ENCODE results near the gene BICD2.

The BICD2 gene

DNA sequence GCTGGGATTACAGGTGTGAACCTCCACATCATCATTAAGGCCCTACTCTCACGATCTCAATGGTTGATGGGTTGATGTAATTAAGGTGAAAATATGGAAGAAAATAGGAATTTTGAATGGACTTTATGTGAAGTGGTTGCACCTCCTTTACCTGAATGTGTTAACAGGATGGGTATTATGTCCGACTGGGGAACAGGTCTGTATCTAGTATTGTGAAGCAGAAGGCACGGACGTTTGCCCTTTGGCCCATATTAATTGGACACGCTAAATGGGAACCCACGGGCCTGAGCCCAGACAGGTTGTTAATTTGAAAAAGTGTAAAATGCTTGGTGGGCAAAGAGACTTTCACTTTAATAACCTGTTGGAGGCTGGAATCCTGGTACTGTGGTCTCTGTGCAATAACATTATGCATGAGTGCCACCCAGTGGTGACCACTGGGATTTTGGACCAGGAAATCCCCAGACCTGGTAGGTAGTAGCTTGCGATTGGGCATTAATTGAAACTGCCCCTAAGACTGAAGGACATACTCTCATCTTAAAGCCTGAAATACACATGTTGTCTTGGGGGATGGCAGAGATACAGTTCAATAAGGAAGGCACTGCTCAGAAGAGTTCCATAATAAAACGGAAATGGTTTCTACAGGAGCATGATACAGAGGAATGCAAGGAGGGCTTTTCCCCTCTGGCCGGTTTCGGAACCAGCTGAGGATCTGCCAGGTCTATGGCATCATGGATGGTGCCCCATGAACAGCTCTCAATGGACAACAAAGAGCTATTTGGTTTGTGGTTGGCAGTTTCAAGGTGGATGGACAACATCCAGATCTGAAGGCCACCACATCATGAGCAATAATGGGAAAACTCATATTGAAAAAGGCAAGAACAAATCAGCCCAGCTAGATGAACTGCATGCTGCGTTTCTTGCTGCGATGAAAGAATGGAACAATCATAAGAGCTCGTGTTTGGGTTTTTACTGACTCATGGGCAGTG lies 26.2 kb upstream of the BICD2 start:
- H3K9me3 Mint-ChIP-seq, result peaks cover 6% of the 10 kb centered on the region
- no peak overlapping the region for H3K4me3 Mint-ChIP-seq
- no peaks in the 10 kb centered on the region for H3K36me3 Mint-ChIP-seq (ENCODE audit: low read depth)
- TF ChIP-seq, protein P1, sequence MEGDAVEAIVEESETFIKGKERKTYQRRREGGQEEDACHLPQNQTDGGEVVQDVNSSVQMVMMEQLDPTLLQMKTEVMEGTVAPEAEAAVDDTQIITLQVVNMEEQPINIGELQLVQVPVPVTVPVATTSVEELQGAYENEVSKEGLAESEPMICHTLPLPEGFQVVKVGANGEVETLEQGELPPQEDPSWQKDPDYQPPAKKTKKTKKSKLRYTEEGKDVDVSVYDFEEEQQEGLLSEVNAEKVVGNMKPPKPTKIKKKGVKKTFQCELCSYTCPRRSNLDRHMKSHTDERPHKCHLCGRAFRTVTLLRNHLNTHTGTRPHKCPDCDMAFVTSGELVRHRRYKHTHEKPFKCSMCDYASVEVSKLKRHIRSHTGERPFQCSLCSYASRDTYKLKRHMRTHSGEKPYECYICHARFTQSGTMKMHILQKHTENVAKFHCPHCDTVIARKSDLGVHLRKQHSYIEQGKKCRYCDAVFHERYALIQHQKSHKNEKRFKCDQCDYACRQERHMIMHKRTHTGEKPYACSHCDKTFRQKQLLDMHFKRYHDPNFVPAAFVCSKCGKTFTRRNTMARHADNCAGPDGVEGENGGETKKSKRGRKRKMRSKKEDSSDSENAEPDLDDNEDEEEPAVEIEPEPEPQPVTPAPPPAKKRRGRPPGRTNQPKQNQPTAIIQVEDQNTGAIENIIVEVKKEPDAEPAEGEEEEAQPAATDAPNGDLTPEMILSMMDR (IDR thresholded peaks at IDR 0.05; ENCODE audit: unreplicated experiment in 3 of 3), result peak; percentile 78 to 81 (median 81)
- peaks cover 47% of the 10 kb centered on the region for H3K27me3 Mint-ChIP-seq (ENCODE audit: low read depth)
- H3K27ac Mint-ChIP-seq, result no peak overlapping the region
- no peaks in the 10 kb centered on the region for H3K4me1 Mint-ChIP-seq

DNA sequence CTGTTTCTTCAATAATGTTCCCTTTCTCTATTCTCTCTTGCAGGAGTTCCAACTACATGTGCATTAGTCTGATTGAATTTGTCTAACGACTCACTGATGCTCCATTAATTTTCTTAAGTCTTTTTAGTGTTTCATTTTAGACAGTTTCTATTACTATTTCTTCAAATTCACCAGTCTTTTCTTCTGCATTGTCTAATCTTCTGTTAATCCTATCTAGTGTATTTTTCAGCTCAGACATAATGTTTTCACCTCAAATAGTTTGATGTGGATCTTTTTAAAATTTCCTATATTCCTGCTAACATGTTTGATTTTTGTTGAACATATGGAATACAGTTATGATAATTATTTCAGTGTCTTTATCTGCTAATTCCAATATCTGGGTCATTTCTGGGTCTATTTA lies 21.7 kb upstream of the BICD2 start:
- no peak overlapping the region for H3K27ac Mint-ChIP-seq
- peaks cover 8% of the 10 kb centered on the region for H3K9me3 Mint-ChIP-seq
- H3K4me3 Mint-ChIP-seq, result no peak overlapping the region
- H3K27me3 Mint-ChIP-seq (ENCODE audit: low read depth), result peaks cover 26% of the 10 kb centered on the region
- no peaks in the 10 kb centered on the region for H3K36me3 Mint-ChIP-seq (ENCODE audit: low read depth)
- TF ChIP-seq, protein P1 (IDR thresholded peaks at IDR 0.05; ENCODE audit: unreplicated experiment in 3 of 3), result no peak
- no peaks in the 10 kb centered on the region for H3K4me1 Mint-ChIP-seq

DNA sequence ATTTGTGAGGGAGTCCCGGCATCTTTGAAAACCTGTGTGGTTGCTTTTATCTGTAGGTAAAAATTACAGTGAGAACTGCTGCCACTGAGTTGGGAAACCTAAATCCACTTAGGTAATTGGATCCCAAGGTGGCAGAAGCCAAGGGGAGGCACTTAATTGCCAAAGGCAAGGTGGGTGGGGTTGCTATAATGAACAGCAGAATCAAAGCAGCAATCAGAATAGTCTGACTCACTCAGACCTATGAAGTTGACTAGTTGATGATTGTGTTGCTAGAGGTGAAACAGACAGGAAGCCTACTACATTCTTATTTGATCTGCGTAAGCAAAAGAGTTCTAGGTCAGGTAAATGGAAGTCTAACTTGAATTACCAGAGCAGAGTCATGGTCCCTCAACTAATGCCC lies 17.3 kb upstream of the BICD2 start:
- TF ChIP-seq, protein P1 (IDR thresholded peaks at IDR 0.05; ENCODE audit: unreplicated experiment in 3 of 3), result no peak
- H3K4me1 Mint-ChIP-seq, result no peaks in the 10 kb centered on the region

DNA sequence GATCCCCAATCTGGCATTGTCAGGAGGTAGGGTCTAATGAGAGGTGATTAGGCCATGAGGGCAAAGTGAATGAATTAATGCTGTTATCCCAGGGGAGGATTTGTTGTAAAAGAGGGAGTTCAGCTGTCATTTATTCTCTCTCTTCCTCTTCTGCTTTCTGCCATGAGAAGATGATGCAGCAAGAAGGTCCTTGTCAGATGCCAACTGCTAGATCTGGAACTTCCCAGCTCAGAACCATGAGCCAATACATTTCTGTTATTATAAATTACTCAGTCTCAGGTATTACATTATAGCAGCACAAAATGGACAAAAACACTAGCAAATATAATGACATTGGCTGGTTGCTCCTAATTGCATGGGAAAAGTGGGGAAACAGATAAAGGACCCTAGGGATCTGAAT lies 15.6 kb upstream of the BICD2 start:
- Mint-ChIP-seq H3K9me3 (peaks cover 2% of the 10 kb centered on the region), H3K4me3 (no peak overlapping the region), H3K27me3 (ENCODE audit: low read depth) (peaks cover 8% of the 10 kb centered on the region), H3K36me3 (ENCODE audit: low read depth) (no peaks in the 10 kb centered on the region), H3K4me1 (no peaks in the 10 kb centered on the region), H3K27ac (no peak overlapping the region)
- TF ChIP-seq, protein P1 (IDR thresholded peaks at IDR 0.05; ENCODE audit: unreplicated experiment in 3 of 3), result no peak

More for the DNA sequence above, 17.3 kb upstream of the BICD2 start:
- no peaks in the 10 kb centered on the region for H3K36me3 Mint-ChIP-seq (ENCODE audit: low read depth)
- H3K4me3 Mint-ChIP-seq, result no peak overlapping the region
- H3K27ac Mint-ChIP-seq, result no peak overlapping the region
- H3K27me3 Mint-ChIP-seq (ENCODE audit: low read depth), result peaks cover 17% of the 10 kb centered on the region
- peaks cover 10% of the 10 kb centered on the region for H3K9me3 Mint-ChIP-seq

DNA sequence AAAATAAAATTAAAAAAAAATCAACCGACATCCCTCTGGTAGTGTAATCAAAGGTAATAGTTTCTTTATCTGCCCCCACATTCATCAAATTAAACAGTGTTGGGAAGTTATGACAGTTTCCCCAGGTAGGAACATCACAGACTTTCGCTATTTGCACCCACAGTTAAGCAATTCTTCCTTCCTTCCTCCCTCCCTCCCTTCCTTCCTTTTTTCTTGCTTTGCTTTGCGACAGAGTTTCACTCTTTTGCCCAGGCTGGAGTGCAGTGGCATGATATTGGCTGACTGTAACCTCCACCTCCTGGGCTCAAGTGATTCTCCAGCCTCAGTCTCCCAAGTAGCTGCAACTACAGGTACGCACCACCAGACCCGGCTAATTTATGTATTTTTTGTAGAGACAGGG lies 10.8 kb upstream of the BICD2 start:
- Mint-ChIP-seq H3K9me3 (peaks cover 2% of the 10 kb centered on the region), H3K4me1 (no peaks in the 10 kb centered on the region), H3K4me3 (no peak overlapping the region), H3K27me3 (ENCODE audit: low read depth) (no peaks in the 10 kb centered on the region), H3K36me3 (ENCODE audit: low read depth) (no peaks in the 10 kb centered on the region), H3K27ac (no peak overlapping the region)
- TF ChIP-seq, protein P1 (IDR thresholded peaks at IDR 0.05; ENCODE audit: unreplicated experiment in 3 of 3), result no peak
